Panc1 (cell line): Measurements from ENCODE around the gene REV1.

Experiments used
- TF ChIP-seq, protein P1 (sequence below): fragments of 450-650 bp; IDR thresholded peaks from 2 replicates; pipeline ENCODE4 v1.5.1; 2017; ENCODE audit warnings: mild to moderate bottlenecking
- TF ChIP-seq, protein P2 (sequence below), 2 experiments: IDR thresholded peaks; 2 replicates each; pipeline ENCODE4 v1.6.1; 2011 to 2012; ENCODE audit warnings: low read depth in 2 of 2, control low read depth in 1 of 2, low read length in 1 of 2, mild to moderate bottlenecking in 1 of 2, moderate library complexity in 1 of 2; ENCODE audit not compliant: insufficient read depth in 1 of 2

DNA sequence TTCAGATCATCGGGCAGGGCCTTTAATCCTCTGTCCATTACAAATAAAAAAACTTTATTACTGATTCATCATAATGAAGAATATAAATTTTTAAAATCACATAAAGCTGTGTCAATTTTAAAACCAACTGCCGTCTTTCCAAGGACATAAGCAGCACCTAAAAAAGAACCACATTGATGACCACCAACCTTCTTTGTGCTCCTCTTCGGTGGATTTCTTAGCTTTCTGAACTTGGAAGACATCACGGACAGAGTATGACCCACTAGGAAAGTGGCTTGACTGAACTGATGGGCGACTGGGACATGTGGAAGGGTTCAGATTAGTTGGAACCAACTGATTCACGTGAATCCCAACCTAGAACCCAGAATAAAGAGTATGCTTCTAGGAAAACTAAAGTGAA lies 83.7 kb downstream of the REV1 start:
- TF ChIP-seq, protein P1, sequence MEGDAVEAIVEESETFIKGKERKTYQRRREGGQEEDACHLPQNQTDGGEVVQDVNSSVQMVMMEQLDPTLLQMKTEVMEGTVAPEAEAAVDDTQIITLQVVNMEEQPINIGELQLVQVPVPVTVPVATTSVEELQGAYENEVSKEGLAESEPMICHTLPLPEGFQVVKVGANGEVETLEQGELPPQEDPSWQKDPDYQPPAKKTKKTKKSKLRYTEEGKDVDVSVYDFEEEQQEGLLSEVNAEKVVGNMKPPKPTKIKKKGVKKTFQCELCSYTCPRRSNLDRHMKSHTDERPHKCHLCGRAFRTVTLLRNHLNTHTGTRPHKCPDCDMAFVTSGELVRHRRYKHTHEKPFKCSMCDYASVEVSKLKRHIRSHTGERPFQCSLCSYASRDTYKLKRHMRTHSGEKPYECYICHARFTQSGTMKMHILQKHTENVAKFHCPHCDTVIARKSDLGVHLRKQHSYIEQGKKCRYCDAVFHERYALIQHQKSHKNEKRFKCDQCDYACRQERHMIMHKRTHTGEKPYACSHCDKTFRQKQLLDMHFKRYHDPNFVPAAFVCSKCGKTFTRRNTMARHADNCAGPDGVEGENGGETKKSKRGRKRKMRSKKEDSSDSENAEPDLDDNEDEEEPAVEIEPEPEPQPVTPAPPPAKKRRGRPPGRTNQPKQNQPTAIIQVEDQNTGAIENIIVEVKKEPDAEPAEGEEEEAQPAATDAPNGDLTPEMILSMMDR: no peak
- TF ChIP-seq, protein P2, sequence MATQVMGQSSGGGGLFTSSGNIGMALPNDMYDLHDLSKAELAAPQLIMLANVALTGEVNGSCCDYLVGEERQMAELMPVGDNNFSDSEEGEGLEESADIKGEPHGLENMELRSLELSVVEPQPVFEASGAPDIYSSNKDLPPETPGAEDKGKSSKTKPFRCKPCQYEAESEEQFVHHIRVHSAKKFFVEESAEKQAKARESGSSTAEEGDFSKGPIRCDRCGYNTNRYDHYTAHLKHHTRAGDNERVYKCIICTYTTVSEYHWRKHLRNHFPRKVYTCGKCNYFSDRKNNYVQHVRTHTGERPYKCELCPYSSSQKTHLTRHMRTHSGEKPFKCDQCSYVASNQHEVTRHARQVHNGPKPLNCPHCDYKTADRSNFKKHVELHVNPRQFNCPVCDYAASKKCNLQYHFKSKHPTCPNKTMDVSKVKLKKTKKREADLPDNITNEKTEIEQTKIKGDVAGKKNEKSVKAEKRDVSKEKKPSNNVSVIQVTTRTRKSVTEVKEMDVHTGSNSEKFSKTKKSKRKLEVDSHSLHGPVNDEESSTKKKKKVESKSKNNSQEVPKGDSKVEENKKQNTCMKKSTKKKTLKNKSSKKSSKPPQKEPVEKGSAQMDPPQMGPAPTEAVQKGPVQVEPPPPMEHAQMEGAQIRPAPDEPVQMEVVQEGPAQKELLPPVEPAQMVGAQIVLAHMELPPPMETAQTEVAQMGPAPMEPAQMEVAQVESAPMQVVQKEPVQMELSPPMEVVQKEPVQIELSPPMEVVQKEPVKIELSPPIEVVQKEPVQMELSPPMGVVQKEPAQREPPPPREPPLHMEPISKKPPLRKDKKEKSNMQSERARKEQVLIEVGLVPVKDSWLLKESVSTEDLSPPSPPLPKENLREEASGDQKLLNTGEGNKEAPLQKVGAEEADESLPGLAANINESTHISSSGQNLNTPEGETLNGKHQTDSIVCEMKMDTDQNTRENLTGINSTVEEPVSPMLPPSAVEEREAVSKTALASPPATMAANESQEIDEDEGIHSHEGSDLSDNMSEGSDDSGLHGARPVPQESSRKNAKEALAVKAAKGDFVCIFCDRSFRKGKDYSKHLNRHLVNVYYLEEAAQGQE (IDR thresholded peaks at IDR 0.05; ENCODE audit: insufficient read depth in 1 of 2, low read depth in 2 of 2, low read length in 1 of 2): no peak
